ENCODE results near the gene FBXO46.

DNA sequence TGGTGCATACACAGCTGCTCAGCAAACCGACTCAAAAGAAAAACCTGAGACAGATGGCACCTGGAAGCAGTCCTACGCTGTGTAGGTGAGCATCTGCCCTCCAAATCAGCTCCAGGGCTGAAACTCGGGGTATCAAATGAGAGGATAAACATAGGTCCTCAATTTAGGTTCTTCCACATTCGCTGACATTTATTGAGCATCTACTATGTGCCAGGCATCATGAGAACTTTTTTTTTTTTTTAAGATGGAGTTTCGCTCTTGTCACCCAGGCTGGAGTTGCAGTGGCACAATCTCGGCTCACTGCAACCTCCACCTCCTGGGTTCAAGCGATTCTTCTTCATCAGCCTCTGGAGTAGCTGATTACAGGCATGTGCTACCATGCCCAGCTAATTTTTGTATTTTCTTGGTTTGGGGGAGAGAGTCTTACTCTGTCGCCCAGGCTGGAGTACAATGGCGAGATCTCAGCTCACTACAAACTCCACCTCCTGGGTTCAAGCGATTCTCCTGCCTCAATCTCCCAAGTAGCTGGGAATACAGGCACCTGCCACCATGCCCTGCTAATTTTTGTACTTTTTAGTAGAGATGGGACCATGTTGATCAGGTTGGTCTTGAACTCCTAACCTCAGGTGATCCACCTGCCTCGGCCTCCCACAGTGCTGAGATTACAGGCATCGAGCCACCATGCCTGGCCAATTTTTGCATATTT, 24.8 kb downstream of the FBXO46 start:
- TF ChIP-seq, protein P1, sequence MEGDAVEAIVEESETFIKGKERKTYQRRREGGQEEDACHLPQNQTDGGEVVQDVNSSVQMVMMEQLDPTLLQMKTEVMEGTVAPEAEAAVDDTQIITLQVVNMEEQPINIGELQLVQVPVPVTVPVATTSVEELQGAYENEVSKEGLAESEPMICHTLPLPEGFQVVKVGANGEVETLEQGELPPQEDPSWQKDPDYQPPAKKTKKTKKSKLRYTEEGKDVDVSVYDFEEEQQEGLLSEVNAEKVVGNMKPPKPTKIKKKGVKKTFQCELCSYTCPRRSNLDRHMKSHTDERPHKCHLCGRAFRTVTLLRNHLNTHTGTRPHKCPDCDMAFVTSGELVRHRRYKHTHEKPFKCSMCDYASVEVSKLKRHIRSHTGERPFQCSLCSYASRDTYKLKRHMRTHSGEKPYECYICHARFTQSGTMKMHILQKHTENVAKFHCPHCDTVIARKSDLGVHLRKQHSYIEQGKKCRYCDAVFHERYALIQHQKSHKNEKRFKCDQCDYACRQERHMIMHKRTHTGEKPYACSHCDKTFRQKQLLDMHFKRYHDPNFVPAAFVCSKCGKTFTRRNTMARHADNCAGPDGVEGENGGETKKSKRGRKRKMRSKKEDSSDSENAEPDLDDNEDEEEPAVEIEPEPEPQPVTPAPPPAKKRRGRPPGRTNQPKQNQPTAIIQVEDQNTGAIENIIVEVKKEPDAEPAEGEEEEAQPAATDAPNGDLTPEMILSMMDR (conservative IDR thresholded peaks at IDR 0.05; ENCODE audit: low read depth, low read length): no peak
- TF ChIP-seq POLR2A (IDR thresholded peaks at IDR 0.05; ENCODE audit: low read depth, low read length): no peak
- no peak for TF ChIP-seq MXI1 (IDR thresholded peaks at IDR 0.05; ENCODE audit: borderline replicate concordance, low read depth, low read length)
- TF ChIP-seq SMC3 (IDR thresholded peaks at IDR 0.05; ENCODE audit: low read depth, low read length): no peak
- TF ChIP-seq CEBPB (IDR thresholded peaks at IDR 0.05; ENCODE audit: low read depth, low read length): no peak
- TF ChIP-seq RFX5 (IDR thresholded peaks at IDR 0.05; ENCODE audit: low read depth, low read length): no peak
- TF ChIP-seq FOS (IDR thresholded peaks at IDR 0.05; ENCODE audit: low read depth, low read length): no peak
- TF ChIP-seq MAFK (IDR thresholded peaks at IDR 0.05; ENCODE audit: low read depth, low read length): no peak
- TF ChIP-seq, protein P2, sequence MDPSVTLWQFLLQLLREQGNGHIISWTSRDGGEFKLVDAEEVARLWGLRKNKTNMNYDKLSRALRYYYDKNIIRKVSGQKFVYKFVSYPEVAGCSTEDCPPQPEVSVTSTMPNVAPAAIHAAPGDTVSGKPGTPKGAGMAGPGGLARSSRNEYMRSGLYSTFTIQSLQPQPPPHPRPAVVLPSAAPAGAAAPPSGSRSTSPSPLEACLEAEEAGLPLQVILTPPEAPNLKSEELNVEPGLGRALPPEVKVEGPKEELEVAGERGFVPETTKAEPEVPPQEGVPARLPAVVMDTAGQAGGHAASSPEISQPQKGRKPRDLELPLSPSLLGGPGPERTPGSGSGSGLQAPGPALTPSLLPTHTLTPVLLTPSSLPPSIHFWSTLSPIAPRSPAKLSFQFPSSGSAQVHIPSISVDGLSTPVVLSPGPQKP (IDR thresholded peaks at IDR 0.05; ENCODE audit: borderline replicate concordance, low read depth, low read length): no peak

Measured in IMR-90 (cell line).